Sigmoid colon (tissue), 7 donors: Measurements from ENCODE around the gene FBXO44. TPM values are rescaled to one million over a fixed set of nuclear protein-coding genes. Genes with fewer than 3 reads are reported as not detected.

Experiments used
- DNase-seq: peaks from one replicate; pipeline ENCODE4 v3.0.0-alpha.2; 2019
- H3K27ac ChIP-seq, 4 donors: fragments of 200-600 bp; sonication (generic); one replicate each; pipeline ENCODE4 v1.5.1; 2016 to 2019; ENCODE audit warnings: mild to moderate bottlenecking in 1 of 4
- H3K27me3 ChIP-seq, 3 donors: fragments of 200-600 bp; sonication (generic); one replicate each; pipeline ENCODE4 v1.5.1; 2019; ENCODE audit warnings: mild to moderate bottlenecking in 1 of 3
- H3K36me3 ChIP-seq, 4 donors: fragments of 200-600 bp; sonication (generic); one replicate each; pipeline ENCODE4 v1.5.1; 2016 to 2019
- H3K4me1 ChIP-seq, 4 donors: fragments of 200-600 bp; sonication (generic); one replicate each; pipeline ENCODE4 v1.5.1; 2017 to 2019
- H3K4me3 ChIP-seq, 4 donors: fragments of 200-600 bp; sonication (generic); one replicate each; pipeline ENCODE4 v1.5.1; 2017 to 2019; ENCODE audit warnings: mild to moderate bottlenecking in 2 of 4, moderate library complexity in 1 of 4
- H3K9me3 ChIP-seq, 4 donors: fragments of 200-600 bp in 3 of 4; sonication (generic) in 3 of 4; one replicate each; pipeline versions ENCODE4 v1.5.1 to v1.6.1; 2013 to 2019
- EP300 ChIP-seq, 4 donors: sonication (generic); formaldehyde crosslinking; IDR thresholded peaks; one replicate each; pipeline ENCODE4 v1.6.1; 2017; ENCODE audit warnings: antibody characterized with exemption in 4 of 4
- POLR2A ChIP-seq, 2 donors: fragments of 450-650 bp; IDR thresholded peaks; one replicate each; pipeline ENCODE4 v1.6.1; 2016; ENCODE audit warnings: antibody characterized with exemption in 2 of 2, mild to moderate bottlenecking in 2 of 2, moderate library complexity in 2 of 2
- POLR2AphosphoS5 ChIP-seq, 4 donors: sonication (generic); formaldehyde crosslinking; IDR thresholded peaks; one replicate each; pipeline ENCODE4 v1.6.1; 2017; ENCODE audit warnings: antibody characterized with exemption in 4 of 4
- WGBS, 2 donors: extraction: QIAGEN DNeasy Blood & Tissue Kit; methylation state at CpG; one replicate each; pipeline ENCODE4 v1.1.7; 2013; 5-methylcytosine and 5-hydroxymethylcytosine counted together
- intact Hi-C: fragments of 100-400 bp; cut with DNase I; formaldehyde crosslinking; loops from one replicate; pipeline ENCODE4 v1.15.1; 2023
- polyA plus RNA-seq, 3 donors: library from polyadenylated mRNA; stranded (reverse); fragments of 200-250 nt; gene quantifications; one replicate each; pipeline ENCODE4 v1.2.3, GENCODE V29; 2013
- total RNA-seq, 4 donors: library from RNA; depleted of rRNA; stranded (reverse); fragments of >200 nt; gene quantifications; one replicate each; pipeline ENCODE4 v1.1.0, GENCODE V29; 2016
- TF ChIP-seq, protein P1 (sequence below), 4 experiments: fragments of 450-650 bp in 3 of 4; fragments of 200-600 bp in 1 of 4; IDR thresholded peaks; one replicate each; pipeline ENCODE4 v1.5.1; 2016 to 2019; ENCODE audit warnings: antibody characterized with exemption in 4 of 4, mild to moderate bottlenecking in 3 of 4, moderate library complexity in 2 of 4
- donor health status: healthy with polysubstance abuse.
- donor health status: Bipolar disorder and iron deficiency.
- donor health status: healthy.

The FBXO44 gene
- total and polyA plus RNA-seq, 7 donors = 1.6 to 27.3 (median 14.2) TPM

DNA sequence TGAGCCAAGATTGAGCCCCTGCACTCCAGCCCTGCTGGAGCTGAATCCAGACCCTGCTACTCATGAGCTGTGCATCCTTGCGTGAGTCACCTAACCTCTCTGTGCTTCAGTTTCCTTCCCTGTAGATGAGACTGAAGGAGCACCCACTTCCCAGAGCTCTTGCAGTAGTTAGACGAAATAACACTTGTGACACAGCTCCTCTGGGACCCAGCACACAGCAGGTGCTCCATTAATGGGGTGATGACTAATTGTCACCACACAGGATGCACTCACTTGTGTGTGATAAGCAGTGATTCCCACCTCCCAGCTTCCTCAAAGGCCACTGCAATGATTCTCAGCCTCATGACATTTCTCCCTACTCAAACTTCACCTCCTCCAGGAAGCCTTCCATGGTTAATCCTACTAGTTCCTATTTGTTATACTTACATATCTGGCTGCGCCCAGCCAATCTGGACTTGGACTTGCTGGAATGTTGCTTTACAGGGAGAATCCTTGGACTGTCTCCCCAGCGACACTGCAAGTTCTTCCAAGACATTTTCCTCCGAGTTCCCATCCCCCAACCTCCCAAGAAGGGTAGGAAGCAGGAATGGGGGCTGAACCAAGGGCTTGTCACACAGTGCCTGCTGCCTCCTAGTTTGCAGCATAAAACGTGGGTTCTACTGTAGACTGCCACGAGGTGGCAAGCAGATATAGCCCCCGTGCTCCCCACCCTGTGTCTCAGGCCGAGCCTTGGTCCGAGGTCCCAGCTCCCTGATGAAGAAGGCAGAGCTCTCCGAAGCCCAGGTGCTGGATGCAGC lies 54.1 kb downstream of the FBXO44 start:
- Histone ChIP-seq H3K9me3 (no peaks in the 10 kb centered on the region), H3K36me3 (no peaks in the 10 kb centered on the region), H3K27ac (no peak overlapping the region), H3K27me3 (peaks cover 0 to 32% (median 6%) of the 10 kb centered on the region in 3 donors), H3K4me1 (no peaks in the 10 kb centered on the region), H3K4me3 (no peak overlapping the region)
- DNase-seq = no peak
- 72 to 80% methylated on average over 11 of the region's 11 CpGs for WGBS, 2 donors
- TF ChIP-seq POLR2A (IDR thresholded peaks at IDR 0.05) = no peak
- intact Hi-C loops = no loop called here

DNA sequence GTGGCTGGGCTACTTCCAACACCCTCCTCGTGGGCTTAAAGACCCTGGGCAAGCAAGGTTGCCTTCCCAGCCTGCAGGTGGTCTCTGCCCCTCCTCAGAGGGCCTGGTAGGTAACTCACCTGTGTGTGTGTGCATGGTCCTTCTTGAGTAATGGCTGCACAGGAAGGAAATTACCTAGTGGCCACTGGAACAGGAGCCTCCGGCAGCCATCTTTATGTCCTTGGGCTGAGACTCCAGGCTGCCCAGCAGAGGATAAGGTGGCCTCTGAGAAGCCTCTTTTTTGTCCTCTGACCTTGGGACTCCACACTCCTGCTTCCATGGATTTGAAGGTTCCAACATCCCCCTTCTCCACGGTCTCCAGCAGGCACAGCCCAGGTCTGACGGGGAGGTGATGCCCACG lies 56.8 kb downstream of the FBXO44 start:
- intact Hi-C loops = no loop called here
- Histone ChIP-seq H3K27me3 (peaks cover 0 to 15% (median 0%) of the 10 kb centered on the region in 3 donors), H3K4me1 (no peaks in the 10 kb centered on the region), H3K36me3 (no peaks in the 10 kb centered on the region), H3K27ac (no peak overlapping the region), H3K9me3 (no peaks in the 10 kb centered on the region), H3K4me3 (no peak overlapping the region)
- TF ChIP-seq POLR2AphosphoS5 (IDR thresholded peaks at IDR 0.05) (no peak), POLR2A (IDR thresholded peaks at IDR 0.05) (no peak), EP300 (IDR thresholded peaks at IDR 0.05) (no peak)
- TF ChIP-seq, protein P1, sequence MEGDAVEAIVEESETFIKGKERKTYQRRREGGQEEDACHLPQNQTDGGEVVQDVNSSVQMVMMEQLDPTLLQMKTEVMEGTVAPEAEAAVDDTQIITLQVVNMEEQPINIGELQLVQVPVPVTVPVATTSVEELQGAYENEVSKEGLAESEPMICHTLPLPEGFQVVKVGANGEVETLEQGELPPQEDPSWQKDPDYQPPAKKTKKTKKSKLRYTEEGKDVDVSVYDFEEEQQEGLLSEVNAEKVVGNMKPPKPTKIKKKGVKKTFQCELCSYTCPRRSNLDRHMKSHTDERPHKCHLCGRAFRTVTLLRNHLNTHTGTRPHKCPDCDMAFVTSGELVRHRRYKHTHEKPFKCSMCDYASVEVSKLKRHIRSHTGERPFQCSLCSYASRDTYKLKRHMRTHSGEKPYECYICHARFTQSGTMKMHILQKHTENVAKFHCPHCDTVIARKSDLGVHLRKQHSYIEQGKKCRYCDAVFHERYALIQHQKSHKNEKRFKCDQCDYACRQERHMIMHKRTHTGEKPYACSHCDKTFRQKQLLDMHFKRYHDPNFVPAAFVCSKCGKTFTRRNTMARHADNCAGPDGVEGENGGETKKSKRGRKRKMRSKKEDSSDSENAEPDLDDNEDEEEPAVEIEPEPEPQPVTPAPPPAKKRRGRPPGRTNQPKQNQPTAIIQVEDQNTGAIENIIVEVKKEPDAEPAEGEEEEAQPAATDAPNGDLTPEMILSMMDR (IDR thresholded peaks at IDR 0.05) = no peak
- no peak for DNase-seq
- WGBS, 2 donors = 89 to 93% methylated on average over 5 of the region's 5 CpGs

DNA sequence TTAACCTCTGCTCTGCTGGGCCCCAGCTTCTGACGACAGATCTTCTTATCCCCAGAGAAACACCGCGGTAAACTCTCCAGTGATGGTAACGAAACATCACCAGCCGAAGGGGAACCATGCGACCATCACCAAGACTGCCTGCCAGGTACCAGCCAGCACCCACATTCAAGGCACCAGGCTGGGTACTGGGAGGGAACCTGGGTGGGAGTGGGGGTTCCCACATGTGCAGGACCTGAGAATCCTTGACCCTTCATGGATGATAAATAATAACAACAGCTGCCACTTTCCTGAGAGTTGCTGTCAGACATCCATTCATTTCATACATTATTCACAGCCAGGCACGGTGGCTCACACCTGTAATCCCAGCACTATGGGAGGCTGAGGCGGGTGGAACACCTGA lies 57.6 kb downstream of the FBXO44 start:
- peaks cover 0 to 14% (median 0%) of the 10 kb centered on the region in 3 donors for H3K27me3 ChIP-seq
- DNase-seq = no peak
- no peaks in the 10 kb centered on the region for H3K9me3 ChIP-seq
- no peak overlapping the region for H3K4me3 ChIP-seq
- TF ChIP-seq EP300 (IDR thresholded peaks at IDR 0.05) (no peak), POLR2AphosphoS5 (IDR thresholded peaks at IDR 0.05) (no peak), POLR2A (IDR thresholded peaks at IDR 0.05) (no peak)
- TF ChIP-seq, protein P1 (IDR thresholded peaks at IDR 0.05) = no peak
- H3K4me1 ChIP-seq = no peaks in the 10 kb centered on the region
- no peaks in the 10 kb centered on the region for H3K36me3 ChIP-seq
- intact Hi-C loops = no loop called here
- H3K27ac ChIP-seq = no peak overlapping the region
- 89 to 92% methylated on average over 8 of the region's 8 CpGs for WGBS, 2 donors

Other genes with a start within 250 kb of the FBXO44 start
- gene DISP3, start 175.7 kb upstream of the FBXO44 start, total RNA-seq = under 1 TPM in 2 of 4 donors, not detected in 2; under 0.01 to 0.28 TPM
- under 1 TPM in 1 of 3 donors, not detected in 2; 0.16 TPM for gene DISP3, start 175.7 kb upstream of the FBXO44 start, polyA plus RNA-seq
- 1 to 10 TPM; 3.5 to 9.7 (median 6.7) TPM for gene FBXO2, start 448 bp upstream of the FBXO44 start, total RNA-seq
- 1 to 10 TPM in 2 of 3 donors, not detected in 1; 1.2 to 2.8 TPM for gene FBXO2, start 448 bp upstream of the FBXO44 start, polyA plus RNA-seq
- gene FBXO6, start 9.3 kb downstream of the FBXO44 start, total RNA-seq = 10 to 100 TPM in 3 of 4 donors, 1 to 10 TPM in 1; 9.2 to 19.9 (median 11.5) TPM
- 10 to 100 TPM in 1 of 3 donors, 1 to 10 TPM in 2; 6.9 to 17.8 (median 9.0) TPM for gene FBXO6, start 9.3 kb downstream of the FBXO44 start, polyA plus RNA-seq
- gene MAD2L2, start 26.3 kb downstream of the FBXO44 start, total RNA-seq = 10 to 100 TPM; 28.2 to 57.9 (median 41.4) TPM
- gene MAD2L2, start 26.3 kb downstream of the FBXO44 start, polyA plus RNA-seq = 10 to 100 TPM in 2 of 3 donors, 1 to 10 TPM in 1; 8.8 to 26.4 (median 15.0) TPM
- under 1 TPM in 2 of 4 donors, not detected in 2; 0.28 to 0.36 TPM for gene DRAXIN, start 36.8 kb downstream of the FBXO44 start, total RNA-seq
- under 1 TPM in 1 of 3 donors, not detected in 2; 0.13 TPM for gene DRAXIN, start 36.8 kb downstream of the FBXO44 start, polyA plus RNA-seq
- gene AGTRAP, start 81.3 kb downstream of the FBXO44 start, total RNA-seq = 10 to 100 TPM; 22.8 to 58.3 (median 33.6) TPM
- 10 to 100 TPM in 2 of 3 donors, 1 to 10 TPM in 1; 6.7 to 57.3 (median 12.0) TPM for gene AGTRAP, start 81.3 kb downstream of the FBXO44 start, polyA plus RNA-seq
- gene C1orf167, start 107.3 kb downstream of the FBXO44 start, total RNA-seq = 1 to 10 TPM in 2 of 4 donors, under 1 TPM in 1, not detected in 1; 0.66 to 1.8 (median 1.1) TPM
- gene C1orf167, start 107.3 kb downstream of the FBXO44 start, polyA plus RNA-seq = 1 to 10 TPM; 1.6 to 2.4 (median 2.2) TPM
- gene MTHFR, start 151.1 kb downstream of the FBXO44 start, total RNA-seq = 10 to 100 TPM; 16.8 to 38.3 (median 27.9) TPM
- gene MTHFR, start 151.1 kb downstream of the FBXO44 start, polyA plus RNA-seq = 10 to 100 TPM in 2 of 3 donors, 1 to 10 TPM in 1; 6.6 to 34.6 (median 13.6) TPM
- gene CLCN6, start 151.3 kb downstream of the FBXO44 start, total RNA-seq = 10 to 100 TPM; 12.1 to 19.7 (median 16.1) TPM
- gene CLCN6, start 151.3 kb downstream of the FBXO44 start, polyA plus RNA-seq = 10 to 100 TPM in 1 of 3 donors, 1 to 10 TPM in 2; 3.0 to 17.6 (median 3.7) TPM
- not detected for gene NPPA, start 192.9 kb downstream of the FBXO44 start, total RNA-seq
- 1 to 10 TPM in 1 of 3 donors, under 1 TPM in 1, not detected in 1; 0.92 to 8.6 TPM for gene NPPA, start 192.9 kb downstream of the FBXO44 start, polyA plus RNA-seq
- not detected for gene NPPB, start 204.1 kb downstream of the FBXO44 start, total RNA-seq
- gene NPPB, start 204.1 kb downstream of the FBXO44 start, polyA plus RNA-seq = 1 to 10 TPM in 2 of 3 donors, not detected in 1; 2.0 to 8.4 TPM